Activated CD8-positive, alpha-beta T cell treated with anti-CD3 and anti-CD28 coated beads, Interleukin-2, amount 10 ng/mL, durations not matched to agents 7 days and 5 days (primary cell): ENCODE measurements around the gene GPR151. TPM values are rescaled to one million over a fixed set of nuclear protein-coding genes. Genes with fewer than 3 reads are reported as not detected.

Source experiments
- ATAC-seq: fragments of 150-1000 bp; cut with Tn5 transposase; one replicate; pipeline ENCODE4 v1.10.0; 2021; ENCODE audit warnings: moderate library complexity
- CTCF ChIA-PET: fragments of 350-600 bp; sonication (Branson Sonifier 250); formaldehyde crosslinking; loops from one replicate; lab custom pipeline; 2021; ENCODE audit warnings: antibody characterized with exemption; lab: Charles Lee
- POLR2A ChIA-PET: fragments of 350-600 bp; sonication (Branson Sonifier 250); formaldehyde crosslinking; loops from one replicate; lab custom pipeline; 2021; ENCODE audit warnings: antibody characterized with exemption; lab: Charles Lee
- DNase-seq: peaks from one replicate; pipeline ENCODE4 v3.0.0-alpha.2; 2020
- H3K27ac Mint-ChIP-seq: one replicate; pipeline ENCODE4 v1.8.0; 2021; ENCODE audit warnings: mild to moderate bottlenecking, mixed read lengths
- H3K27me3 Mint-ChIP-seq: one replicate; pipeline ENCODE4 v1.8.0; 2021; ENCODE audit warnings: low read depth, mixed read lengths
- H3K36me3 Mint-ChIP-seq: one replicate; pipeline ENCODE4 v1.8.0; 2021; ENCODE audit warnings: low read depth, mixed read lengths
- H3K4me1 Mint-ChIP-seq: one replicate; pipeline ENCODE4 v1.8.0; 2021; ENCODE audit warnings: low read depth, mixed read lengths
- H3K4me3 Mint-ChIP-seq: one replicate; pipeline ENCODE4 v1.8.0; 2021; ENCODE audit warnings: mild to moderate bottlenecking, mixed read lengths
- H3K9me3 Mint-ChIP-seq: one replicate; pipeline ENCODE4 v1.8.0; 2022; ENCODE audit warnings: mixed read lengths; ENCODE audit not compliant: insufficient read depth
- total RNA-seq, 2 experiments: library from RNA; stranded (reverse); gene quantifications; one replicate each; pipeline ENCODE4 v1.2.3, GENCODE V29; 2021

Gene GPR151
- total RNA-seq, 2 experiments from 2014 or later = not detected

DNA sequence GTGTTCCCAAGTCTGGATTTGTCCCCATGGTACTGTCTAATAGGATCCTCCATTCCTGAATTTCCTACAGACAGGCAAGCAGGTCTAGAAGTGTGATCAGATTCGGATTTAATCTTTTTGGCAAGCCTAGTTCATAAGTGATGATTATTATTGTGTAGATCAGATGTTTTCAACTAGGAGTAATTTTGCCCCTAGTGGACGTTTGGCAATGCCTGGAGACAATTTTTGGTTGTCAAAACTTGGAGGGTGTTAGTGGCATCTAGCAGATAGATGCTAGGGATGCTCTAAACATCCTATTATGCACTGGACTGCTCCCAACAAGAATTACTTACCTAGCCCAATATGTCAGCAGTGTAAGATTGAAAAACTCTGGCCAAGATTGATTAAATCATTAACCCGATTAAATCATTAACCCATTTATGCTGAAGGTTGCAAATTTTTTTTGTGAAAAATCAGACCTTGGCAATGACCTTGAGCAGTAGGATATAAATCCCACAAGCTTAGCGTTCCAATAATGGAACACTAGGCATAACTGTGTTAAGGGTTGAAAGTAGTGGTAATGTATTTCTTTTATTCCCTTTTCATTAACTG is 40.7 kb downstream of the GPR151 start:
- H3K9me3 Mint-ChIP-seq = no peaks in the 10 kb centered on the region
- DNase-seq (no peak), ATAC-seq (no peak)
- H3K27ac Mint-ChIP-seq = no peak overlapping the region
- ChIA-PET POLR2A (no interaction called here), CTCF (interaction anchor here (1.4 to 1.9 kb wide), 4 partner anchors 8 to 28 kb away, joined by 3 to 5 read pairs (median 4); partner anchors contain the start of gene TCERG1)
- H3K36me3 Mint-ChIP-seq = peaks cover 60% of the 10 kb centered on the region
- H3K4me1 Mint-ChIP-seq = no peaks in the 10 kb centered on the region
- H3K4me3 Mint-ChIP-seq = no peak overlapping the region
- H3K27me3 Mint-ChIP-seq = no peaks in the 10 kb centered on the region

DNA sequence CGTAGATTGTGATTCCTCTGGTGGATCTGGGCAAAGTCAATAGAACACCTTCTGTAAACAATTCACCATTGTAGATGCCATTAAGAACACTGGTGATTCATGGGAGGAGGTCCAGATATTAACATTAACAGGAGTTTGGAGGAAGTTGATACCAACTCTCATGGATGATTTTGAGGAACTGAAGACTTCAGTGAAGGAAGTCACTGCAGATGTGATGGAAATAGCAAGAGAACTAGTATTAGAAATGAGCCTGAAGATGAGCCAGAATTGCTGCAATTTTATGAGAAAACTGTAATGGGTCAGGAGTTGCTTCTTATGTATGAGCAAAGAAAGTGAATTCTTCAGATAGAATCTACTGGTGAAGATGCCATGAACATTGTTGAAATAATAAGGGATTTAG is 41.9 kb downstream of the GPR151 start:
- Mint-ChIP-seq H3K36me3 (peaks cover 58% of the 10 kb centered on the region), H3K4me3 (no peak overlapping the region), H3K27ac (no peak overlapping the region), H3K27me3 (no peaks in the 10 kb centered on the region), H3K4me1 (no peaks in the 10 kb centered on the region), H3K9me3 (no peaks in the 10 kb centered on the region)
- no peak for ATAC-seq
- POLR2A ChIA-PET = no interaction called here
- CTCF ChIA-PET = interaction anchor here (1.7 kb wide), 1 partner anchor 23 kb away, joined by 4 read pairs; no protein-coding TSS in a partner anchor
- DNase-seq = no peak

DNA sequence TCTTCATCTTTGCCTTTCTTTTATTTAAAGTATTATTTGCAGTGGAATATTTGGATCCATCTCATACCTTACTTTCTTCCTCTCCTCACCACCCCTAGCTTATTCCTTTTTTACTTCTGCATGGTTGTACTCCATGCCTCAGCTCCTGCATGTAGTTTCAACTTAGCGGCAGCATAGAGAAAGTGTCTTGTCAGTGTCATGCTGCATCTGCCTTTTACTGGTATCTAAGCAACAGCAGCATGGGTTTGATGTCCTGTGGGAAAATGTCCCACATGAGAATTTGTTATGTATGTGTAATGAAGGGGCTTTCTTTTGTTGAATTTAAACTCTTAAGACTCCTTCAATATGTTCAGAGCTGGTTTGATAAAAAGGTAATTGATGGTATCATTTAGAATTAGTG is 48.2 kb downstream of the GPR151 start:
- H3K4me3 Mint-ChIP-seq = no peak overlapping the region
- DNase-seq (no peak), ATAC-seq (no peak)
- H3K27ac Mint-ChIP-seq = peak overlapping the region; percentile 11
- no peaks in the 10 kb centered on the region for H3K27me3 Mint-ChIP-seq
- CTCF ChIA-PET = interaction anchor here (0.7 to 3.5 kb wide), 5 partner anchors 10 to 66 kb away, joined by 3 to 9 read pairs (median 6); partner anchors contain the start of gene TCERG1
- no peaks in the 10 kb centered on the region for H3K9me3 Mint-ChIP-seq
- peaks cover 16% of the 10 kb centered on the region for H3K4me1 Mint-ChIP-seq
- H3K36me3 Mint-ChIP-seq = peaks cover 61% of the 10 kb centered on the region
- POLR2A ChIA-PET = no interaction called here

DNA sequence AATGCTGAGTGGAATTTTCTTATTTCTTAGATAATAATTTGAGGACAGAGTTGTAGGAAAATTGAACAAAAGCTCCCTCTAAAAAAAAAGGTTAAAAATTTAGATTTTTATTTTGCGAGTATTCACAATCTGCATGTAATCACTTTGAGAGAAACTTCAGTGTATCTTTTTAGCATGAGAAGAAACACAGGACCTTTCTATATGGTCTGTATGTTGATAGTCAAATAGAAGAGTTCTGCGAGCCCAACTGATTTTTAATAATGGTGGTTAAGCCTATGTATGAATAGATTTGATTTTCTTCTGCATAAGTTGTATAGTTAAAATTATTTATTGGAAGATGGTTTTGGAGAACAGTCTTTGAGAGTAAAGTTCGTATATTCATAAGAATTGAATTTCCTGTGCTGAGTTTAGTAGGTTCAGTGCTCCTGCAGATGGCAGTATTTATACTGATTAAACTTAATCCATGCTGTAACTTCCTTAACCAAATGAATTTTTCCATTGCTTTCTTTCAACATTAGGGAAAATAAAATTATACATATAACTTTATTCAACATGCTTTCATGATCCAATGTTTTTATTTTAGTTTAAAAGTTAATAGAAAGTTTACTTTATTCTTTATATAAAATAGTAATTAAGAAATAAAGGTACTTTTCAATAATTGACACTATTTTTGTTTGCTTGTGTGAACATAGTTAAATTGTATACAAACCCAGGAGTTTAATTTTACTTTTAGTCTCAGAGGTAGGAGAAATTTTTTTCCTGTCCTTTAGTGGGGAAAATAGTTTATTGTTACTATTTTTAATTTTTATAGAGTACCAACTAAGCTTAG is 49.3 kb downstream of the GPR151 start:
- no peak for DNase-seq
- H3K27me3 Mint-ChIP-seq = no peaks in the 10 kb centered on the region
- H3K9me3 Mint-ChIP-seq = no peaks in the 10 kb centered on the region
- peaks cover 56% of the 10 kb centered on the region for H3K36me3 Mint-ChIP-seq
- no peak overlapping the region for H3K4me3 Mint-ChIP-seq
- ChIA-PET POLR2A (no interaction called here), CTCF (interaction anchor here (0.7 to 3.5 kb wide), 5 partner anchors 9 to 20 kb away, joined by 3 to 9 read pairs (median 6); partner anchors contain the start of gene TCERG1)
- peaks cover 18% of the 10 kb centered on the region for H3K4me1 Mint-ChIP-seq
- H3K27ac Mint-ChIP-seq = no peak overlapping the region
- no peak for ATAC-seq

DNA sequence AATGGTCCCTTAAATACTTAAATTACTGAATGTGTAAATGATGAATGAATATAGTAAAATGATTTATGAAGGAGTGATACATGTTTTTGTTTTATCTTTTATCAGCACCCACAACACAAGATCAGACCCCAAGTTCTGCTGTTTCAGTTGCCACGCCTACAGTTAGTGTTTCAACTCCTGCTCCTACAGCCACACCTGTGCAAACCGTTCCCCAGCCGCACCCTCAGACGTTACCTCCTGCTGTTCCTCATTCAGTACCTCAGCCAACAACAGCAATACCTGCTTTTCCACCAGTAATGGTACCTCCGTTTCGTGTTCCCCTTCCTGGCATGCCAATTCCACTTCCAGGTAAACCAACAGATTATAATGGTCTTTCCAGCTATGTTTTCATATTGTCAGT is 52.5 kb downstream of the GPR151 start:
- H3K27ac Mint-ChIP-seq = no peak overlapping the region
- no peak overlapping the region for H3K4me3 Mint-ChIP-seq

More for the DNA sequence above, 52.5 kb downstream of the GPR151 start:
- Mint-ChIP-seq H3K9me3 (no peaks in the 10 kb centered on the region), H3K4me1 (peaks cover 20% of the 10 kb centered on the region), H3K27me3 (no peaks in the 10 kb centered on the region), H3K36me3 (peaks cover 63% of the 10 kb centered on the region)
- ChIA-PET POLR2A (no interaction called here), CTCF (interaction anchor here (0.8 to 2.2 kb wide), 2 partner anchors 12 to 36 kb away, joined by 3 to 7 read pairs; no protein-coding TSS in a partner anchor)
- DNase-seq (no peak), ATAC-seq (no peak)

Other genes with a start within 250 kb of the GPR151 start
- gene POU4F3, start 177.4 kb downstream of the GPR151 start, total RNA-seq = under 1 TPM in 1 of 2 experiments, not detected in 1; 0.13 TPM
- gene TCERG1, start 68.9 kb downstream of the GPR151 start, total RNA-seq = 10 to 100 TPM; 86.5 to 94.0 TPM